GM23338 (cell line): ENCODE data around the gene CELF2. TPM values are rescaled to one million over a fixed set of nuclear protein-coding genes. Genes with fewer than 3 reads are reported as not detected.

Source experiments
- ATAC-seq: fragments of 200-7000 bp; cut with Tn5 transposase; 3 replicates; pipeline ENCODE4 v1.9.1; 2020
- DNase-seq: peaks from one replicate; pipeline ENCODE4 v3.0.0-alpha.2; 2015; ENCODE audit warnings: low spot score
- H2AFZ ChIP-seq: fragments of 200-600 bp; sonication (generic); 2 replicates; pipeline ENCODE4 v1.8.0; 2016; ENCODE audit warnings: antibody characterized with exemption, mild to moderate bottlenecking, moderate library complexity
- H3F3A ChIP-seq: fragments of 200-600 bp; sonication (generic); replicated peaks from 2 replicates; pipeline ENCODE4 v1.8.0; 2017; ENCODE audit warnings: antibody characterized with exemption, mixed run types, low read depth
- H3K27ac ChIP-seq: fragments of 200-600 bp; sonication (generic); 2 replicates; pipeline ENCODE4 v1.6.1; 2016; ENCODE audit warnings: low read depth
- H3K27me3 ChIP-seq: fragments of 200-600 bp; sonication (generic); 2 replicates; pipeline ENCODE4 v1.8.0; 2016; ENCODE audit warnings: mild to moderate bottlenecking, mixed run types, moderate library complexity; ENCODE audit not compliant: insufficient read depth
- H3K36me3 ChIP-seq: fragments of 200-600 bp; sonication (generic); 2 replicates; pipeline ENCODE4 v1.8.0; 2016; ENCODE audit warnings: mild to moderate bottlenecking; ENCODE audit not compliant: insufficient read depth
- H3K4me1 ChIP-seq: fragments of 200-600 bp; sonication (generic); 2 replicates; pipeline ENCODE4 v1.8.0; 2016; ENCODE audit warnings: mild to moderate bottlenecking, moderate library complexity; ENCODE audit not compliant: insufficient read depth
- H3K4me2 ChIP-seq: fragments of 200-600 bp; sonication (generic); 2 replicates; pipeline ENCODE4 v1.7.1; 2017; ENCODE audit warnings: mixed run types
- H3K4me3 ChIP-seq: fragments of 200-600 bp; sonication (generic); 2 replicates; pipeline ENCODE4 v1.6.1; 2016; ENCODE audit warnings: mixed run types
- H3K79me2 ChIP-seq: fragments of 200-600 bp; sonication (generic); replicated peaks from 2 replicates; pipeline ENCODE4 v1.8.0; 2017; ENCODE audit warnings: mild to moderate bottlenecking; ENCODE audit not compliant: insufficient read depth
- H3K9me2 ChIP-seq: fragments of 200-600 bp; sonication (generic); 2 replicates; pipeline ENCODE4 v1.8.0; 2017; ENCODE audit not compliant: insufficient read depth
- H4K20me1 ChIP-seq: fragments of 200-600 bp; sonication (generic); replicated peaks from 2 replicates; pipeline ENCODE4 v1.8.0; 2017; ENCODE audit warnings: mild to moderate bottlenecking; ENCODE audit not compliant: insufficient read depth
- H3K27ac Mint-ChIP-seq: 2 replicates; pipeline ENCODE4 v1.8.0; 2020; ENCODE audit warnings: inconsistent platforms, mild to moderate bottlenecking, moderate library complexity, mixed read lengths
- H3K27me3 Mint-ChIP-seq: 3 replicates; pipeline ENCODE4 v1.8.0; 2022; ENCODE audit warnings: low read depth, mild to moderate bottlenecking, moderate library complexity, mixed read lengths, inconsistent platforms; ENCODE audit not compliant: insufficient read depth, poor library complexity
- H3K36me3 Mint-ChIP-seq: 3 replicates; pipeline ENCODE4 v1.8.0; 2021; ENCODE audit warnings: low read depth, mild to moderate bottlenecking, inconsistent platforms, moderate library complexity, mixed read lengths
- H3K4me1 Mint-ChIP-seq: 3 replicates; pipeline ENCODE4 v1.8.0; 2020; ENCODE audit warnings: mild to moderate bottlenecking, inconsistent platforms, mixed read lengths
- H3K4me3 Mint-ChIP-seq: 3 replicates; pipeline ENCODE4 v1.8.0; 2021; ENCODE audit warnings: moderate library complexity, mild to moderate bottlenecking, inconsistent platforms, mixed read lengths
- H3K9me3 Mint-ChIP-seq: 3 replicates; pipeline ENCODE4 v1.8.0; 2020; ENCODE audit warnings: moderate library complexity, mild to moderate bottlenecking, inconsistent platforms, mixed read lengths
- CREB1 ChIP-seq: fragments of 250-450 bp; sonication (Bioruptor Pico); IDR thresholded peaks from 2 replicates; pipeline ENCODE4 v1.5.0; 2020; ENCODE audit warnings: low read depth, mild to moderate bottlenecking, moderate library complexity
- CTCF ChIP-seq, 2 experiments: fragments of 200-600 bp in 1 of 2; sonication (generic) in 1 of 2; conservative IDR thresholded peaks; 2 replicates each; pipeline versions ENCODE4 v1.5.1 to v1.6.1; 2016 to 2017; ENCODE audit warnings: antibody characterized with exemption in 2 of 2, low read depth in 2 of 2, mild to moderate bottlenecking in 2 of 2, moderate library complexity in 1 of 2
- ETS1 ChIP-seq: IDR thresholded peaks from 2 replicates; pipeline ENCODE4 v1.6.1; 2016; ENCODE audit warnings: antibody characterized with exemption
- EZH2 ChIP-seq: fragments of 200-600 bp; sonication (generic); IDR thresholded peaks from one replicate; pipeline ENCODE4 v1.8.0; 2017; ENCODE audit warnings: antibody characterized with exemption, mild to moderate bottlenecking, low read depth; ENCODE audit not compliant: unreplicated experiment
- EZH2phosphoT487 ChIP-seq: fragments of 200-600 bp; sonication (generic); IDR thresholded peaks from one replicate; pipeline ENCODE4 v1.8.1; 2018; ENCODE audit warnings: antibody characterized with exemption; ENCODE audit not compliant: unreplicated experiment
- JUNB ChIP-seq: IDR thresholded peaks from one replicate; pipeline ENCODE4 v1.6.1; 2016; ENCODE audit warnings: antibody characterized with exemption; ENCODE audit not compliant: unreplicated experiment
- NANOG ChIP-seq: IDR thresholded peaks from 2 replicates; pipeline ENCODE4 v1.6.1; 2016; ENCODE audit warnings: antibody characterized with exemption, borderline replicate concordance
- POLR2AphosphoS5 ChIP-seq: IDR thresholded peaks from 2 replicates; pipeline ENCODE4 v1.6.1; 2016; ENCODE audit warnings: antibody characterized with exemption, low read depth
- REST ChIP-seq: IDR thresholded peaks from one replicate; pipeline ENCODE4 v1.6.1; 2018; ENCODE audit warnings: antibody characterized with exemption; ENCODE audit not compliant: unreplicated experiment
- STAT1 ChIP-seq: IDR thresholded peaks from one replicate; pipeline ENCODE4 v1.6.1; 2016; ENCODE audit warnings: antibody characterized with exemption; ENCODE audit not compliant: unreplicated experiment
- ZNF114 ChIP-seq: fragments of 250-450 bp; sonication (Bioruptor Pico); IDR thresholded peaks from 2 replicates; pipeline ENCODE4 v1.5.0; 2020; ENCODE audit warnings: mild to moderate bottlenecking, moderate library complexity
- ZNF331 ChIP-seq: fragments of 250-450 bp; sonication (Bioruptor Pico); IDR thresholded peaks from 2 replicates; pipeline ENCODE4 v1.5.0; 2020; ENCODE audit warnings: low read depth, mild to moderate bottlenecking, moderate library complexity
- ZNF462 ChIP-seq: fragments of 250-450 bp; sonication (Bioruptor Pico); IDR thresholded peaks from 2 replicates; pipeline ENCODE4 v1.5.0; 2020; ENCODE audit warnings: mild to moderate bottlenecking, moderate library complexity
- polyA plus RNA-seq: library from polyadenylated mRNA; unstranded; fragments of >200 nt; fragmentation: Nextera tagmentation; extraction: Ambion mirVana; gene quantifications from 2 replicates; pipeline ENCODE4 v1.2.1, GENCODE V29; 2016
- total RNA-seq: library from RNA; depleted of rRNA; stranded (reverse); fragments of >200 nt; shearing (Covaris generic); gene quantifications from 2 replicates; pipeline ENCODE4 v1.2.3, GENCODE V29; 2014

CELF2 gene
- total and polyA plus RNA-seq, 2 experiments from 2014 or later = 18.1 to 22.5 TPM

- Mint-ChIP-seq H3K9me3 (no peaks in the 10 kb centered on the region), H3K4me3 (no peak overlapping the region), H3K4me1 (peaks cover 24% of the 10 kb centered on the region), H3K27me3 (peaks cover 2% of the 10 kb centered on the region), H3K27ac (no peak overlapping the region), H3K36me3 (no peaks in the 10 kb centered on the region)
- H3K27ac ChIP-seq = no peak overlapping the region
- no peaks in the 10 kb centered on the region for H3K79me2 ChIP-seq
- no peak overlapping the region for H3K4me3 ChIP-seq
- H4K20me1 ChIP-seq = no peaks in the 10 kb centered on the region; the same call in 1 of the 2 replicates
- TF ChIP-seq CREB1 (no peak), ZNF114 (CRISPR knock-in tag) (no peak), CTCF (conservative IDR thresholded peaks at IDR 0.05; ENCODE audit: low read depth in 2 of 2) (no peak), STAT1 (no peak), EZH2 (no peak), NANOG (no peak), ZNF331 (no peak), REST (no peak), JUNB (no peak), ETS1 (no peak), ZNF462 (CRISPR knock-in tag) (no peak), EZH2phosphoT487 (no peak), POLR2AphosphoS5 (no peak)
- peaks cover 10% of the 10 kb centered on the region; the same call in 1 of the 2 replicates for H3K4me1 ChIP-seq
- H3K4me2 ChIP-seq = no peak overlapping the region
- ATAC-seq = no peak
- no peaks in the 10 kb centered on the region for H3K9me2 ChIP-seq
- H3K36me3 ChIP-seq = no peaks in the 10 kb centered on the region
- H2AFZ ChIP-seq = no peak overlapping the region
- H3K27me3 ChIP-seq = no peaks in the 10 kb centered on the region
- no peak for DNase-seq
- no peaks in the 10 kb centered on the region for H3F3A ChIP-seq
Observed at GRCh38 chr10:11261687-11262493, 244.2 kb downstream of the CELF2 start.
